KOPT-K1 (cell line): ENCODE data around the gene CXCL5.
"Not testable (repeated sequence)": the region's sequence is repeated elsewhere in the genome, so short reads cannot be mapped to it uniquely, and the experiment has no call there.

Source experiments
- H3K27ac ChIP-seq: fragments of 200-600 bp; sonication (generic); 2 replicates; pipeline ENCODE4 v1.5.1; 2016; ENCODE audit warnings: antibody characterized with exemption, mild to moderate bottlenecking, low read depth, low read length; ENCODE audit not compliant: poor library complexity, severe bottlenecking
- H3K36me3 ChIP-seq: fragments of 200-600 bp; sonication (generic); 2 replicates; pipeline ENCODE4 v1.5.1; 2017; ENCODE audit warnings: antibody characterized with exemption, mild to moderate bottlenecking, low read length, moderate library complexity; ENCODE audit not compliant: insufficient read depth
- H3K9me3 ChIP-seq: fragments of 200-600 bp; sonication (generic); 2 replicates; pipeline ENCODE4 v1.5.1; 2017; ENCODE audit warnings: antibody characterized with exemption, low read length, mild to moderate bottlenecking; ENCODE audit not compliant: insufficient read depth, poor library complexity, severe bottlenecking

The CXCL5 gene

DNA sequence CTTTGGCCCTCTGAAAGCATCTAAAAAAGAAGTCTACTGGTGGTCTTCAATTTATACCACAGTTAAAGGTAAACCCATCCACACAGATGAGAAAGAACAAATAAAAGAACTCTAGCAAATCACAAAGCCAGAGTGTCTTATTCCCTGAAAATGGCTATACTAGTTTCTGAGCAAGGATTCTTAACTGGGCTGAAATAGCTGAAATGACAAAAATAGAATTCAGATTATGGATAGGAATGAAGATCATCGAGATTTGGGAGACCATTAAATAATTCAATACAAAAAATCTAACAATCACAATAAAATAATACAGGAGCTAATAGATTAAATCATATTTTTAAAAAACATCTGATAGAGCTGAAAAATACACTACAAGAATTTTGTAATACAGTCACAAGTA lies 28.5 kb downstream of the CXCL5 start:
- no peaks in the 10 kb centered on the region for H3K36me3 ChIP-seq
- H3K9me3 ChIP-seq: no peaks in the 10 kb centered on the region

GRCh38 chr4:73967866-73968265 lies 30.6 kb downstream of the CXCL5 start:
- Histone ChIP-seq H3K27ac (no peak overlapping the region), H3K9me3 (no peaks in the 10 kb centered on the region)

More for the DNA sequence above, 28.5 kb downstream of the CXCL5 start:
- no peak overlapping the region for H3K27ac ChIP-seq

GRCh38 chr4:73964862-73965611 lies 33.4 kb downstream of the CXCL5 start:
- peaks cover 10% of the 10 kb centered on the region for H3K9me3 ChIP-seq
- no peak overlapping the region for H3K27ac ChIP-seq
- H3K36me3 ChIP-seq: no peaks in the 10 kb centered on the region

More at GRCh38 chr4:73967866-73968265, 30.6 kb downstream of the CXCL5 start:
- H3K36me3 ChIP-seq: no peaks in the 10 kb centered on the region

DNA sequence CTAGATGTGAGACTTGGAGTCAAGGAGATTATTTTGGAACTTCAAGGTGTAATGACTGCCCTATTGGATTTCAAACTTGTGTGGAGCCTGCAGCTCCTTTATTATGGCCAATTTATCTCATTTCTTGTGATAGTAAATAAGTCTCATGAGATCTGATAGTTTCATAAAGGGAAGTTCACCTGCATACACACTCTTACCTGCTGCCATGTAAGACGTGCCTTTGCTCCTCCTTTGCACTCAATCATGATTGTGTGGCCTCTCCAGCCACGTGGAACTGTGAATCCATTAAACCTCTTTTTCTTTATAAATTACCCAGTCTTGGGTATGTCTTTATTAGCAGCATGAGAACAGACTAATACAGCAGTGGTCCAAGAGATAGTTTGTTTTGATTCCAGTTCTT lies 35.8 kb downstream of the CXCL5 start:
- Histone ChIP-seq H3K36me3 (no peaks in the 10 kb centered on the region), H3K27ac (no peak overlapping the region), H3K9me3 (peaks cover 10% of the 10 kb centered on the region)

GRCh38 chr4:73959041-73959440 lies 39.4 kb downstream of the CXCL5 start:
- not testable (repeated sequence) for H3K36me3 ChIP-seq, H3K9me3 ChIP-seq

GRCh38 chr4:73952352-73952751 lies 46.1 kb downstream of the CXCL5 start:
- H3K27ac ChIP-seq: no peak overlapping the region
- H3K36me3 ChIP-seq: no peaks in the 10 kb centered on the region
- no peaks in the 10 kb centered on the region for H3K9me3 ChIP-seq

More at GRCh38 chr4:73959041-73959440, 39.4 kb downstream of the CXCL5 start:
- H3K27ac ChIP-seq: not testable (repeated sequence)

- H3K27ac ChIP-seq, H3K36me3 ChIP-seq, H3K9me3 ChIP-seq: not testable (repeated sequence)
Observed at GRCh38 chr4:73950376-73950920, 48.0 kb downstream of the CXCL5 start.

DNA sequence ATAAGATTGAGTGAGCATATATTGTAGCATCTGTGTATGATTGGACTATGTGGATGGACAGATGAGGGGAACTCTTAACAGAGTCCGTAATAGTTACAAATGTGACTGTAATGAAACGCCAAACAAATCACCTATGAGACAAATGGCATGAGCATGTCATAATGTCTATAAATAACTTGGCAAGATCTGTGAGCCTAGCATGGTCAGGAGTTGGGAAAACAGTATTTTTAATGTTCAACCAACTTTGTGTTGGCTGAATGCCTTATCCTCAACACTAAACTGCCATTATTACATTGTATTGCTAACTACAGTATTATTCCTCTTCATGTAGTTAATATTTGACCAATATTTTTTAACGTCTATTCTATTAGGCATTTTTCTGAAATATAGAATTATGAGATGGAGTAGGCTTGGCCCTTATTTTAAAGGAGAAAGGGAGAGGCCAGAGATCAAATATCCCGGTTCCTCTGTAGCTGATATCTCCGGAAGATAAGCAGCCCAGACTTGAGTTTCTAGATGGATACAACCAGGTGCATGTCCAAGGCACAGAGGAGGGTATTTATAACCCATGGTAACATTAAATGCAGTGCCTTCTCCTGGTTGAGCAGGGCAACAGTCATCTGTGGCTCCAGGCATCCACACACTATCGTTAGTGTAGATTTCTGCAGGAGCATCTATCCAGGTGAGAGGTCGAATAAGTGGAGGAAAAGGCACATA lies 49.3 kb downstream of the CXCL5 start:
- H3K9me3 ChIP-seq: no peaks in the 10 kb centered on the region
- H3K36me3 ChIP-seq: no peaks in the 10 kb centered on the region
- H3K27ac ChIP-seq: no peak overlapping the region

GRCh38 chr4:73948291-73948690 lies 50.2 kb downstream of the CXCL5 start:
- no peaks in the 10 kb centered on the region for H3K36me3 ChIP-seq
- H3K27ac ChIP-seq: no peak overlapping the region

DNA sequence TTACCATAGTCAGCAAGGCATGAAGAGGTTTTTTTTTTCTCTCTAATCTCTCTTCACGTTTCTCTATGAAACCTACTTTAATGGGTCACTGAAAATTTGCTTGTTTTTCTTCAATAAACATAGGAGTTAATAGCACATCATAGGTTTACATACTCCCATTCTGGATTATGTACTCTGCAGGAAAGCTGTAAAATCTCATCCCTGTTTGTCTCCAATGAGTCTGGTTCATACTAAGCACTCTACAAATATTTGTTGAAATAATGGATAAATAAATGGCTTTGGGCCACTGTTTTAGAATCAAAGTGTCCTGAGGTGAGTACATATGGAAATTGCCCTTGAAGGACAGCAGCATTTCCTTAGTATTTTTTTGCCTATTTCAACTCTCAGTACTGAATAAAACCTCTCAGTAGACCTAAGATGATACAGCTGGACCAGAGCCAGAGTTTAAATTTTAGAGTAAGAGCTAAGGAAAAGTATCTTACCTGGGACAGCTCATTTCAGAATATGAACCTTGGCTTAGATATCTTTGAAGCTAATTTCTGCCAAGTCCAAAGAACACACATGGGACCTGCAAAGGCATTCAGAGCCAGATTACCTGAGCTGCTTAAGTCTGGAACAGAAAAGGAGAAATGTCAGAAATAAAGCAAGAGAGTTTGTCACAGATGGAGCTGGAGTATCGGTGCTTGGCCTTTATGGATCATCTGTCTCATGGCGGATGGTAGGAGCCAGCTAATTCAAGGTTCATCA lies 51.1 kb downstream of the CXCL5 start:
- H3K36me3 ChIP-seq: no peaks in the 10 kb centered on the region
- no peak overlapping the region for H3K27ac ChIP-seq
- no peaks in the 10 kb centered on the region for H3K9me3 ChIP-seq

More at GRCh38 chr4:73948291-73948690, 50.2 kb downstream of the CXCL5 start:
- no peaks in the 10 kb centered on the region for H3K9me3 ChIP-seq

- Histone ChIP-seq H3K36me3 (no peaks in the 10 kb centered on the region), H3K9me3 (no peaks in the 10 kb centered on the region), H3K27ac (no peak overlapping the region)
Observed at GRCh38 chr4:73945674-73946449, 52.6 kb downstream of the CXCL5 start.
